Glomerular endothelial cell (primary cell): Measurements from ENCODE around the gene CFAP45. TPM values are rescaled to one million over a fixed set of nuclear protein-coding genes. Genes with fewer than 3 reads are reported as not detected.

ENCODE experiments used
- DNase-seq: peaks from one replicate; pipeline ENCODE4 v3.0.0-alpha.2; 2011; ENCODE audit warnings: low read depth, low spot score; ENCODE audit errors: extremely low read depth
- total RNA-seq: library from RNA; depleted of rRNA; stranded (reverse); fragments of >200 nt; gene quantifications from 2 replicates; pipeline ENCODE4 v1.2.3, GENCODE V29; 2015

The CFAP45 gene
- total RNA-seq, 1 donor from 2014 or later: 0.53 TPM

- DNase-seq: no peak
Observed at GRCh38 chr1:159936273-159936904, 36.4 kb upstream of the CFAP45 start.

GRCh38 chr1:159935719-159936272, 35.8 kb upstream of the CFAP45 start:
- DNase-seq: no peak

- DNase-seq: no peak
Observed at GRCh38 chr1:159935305-159935704, 35.3 kb upstream of the CFAP45 start.

GRCh38 chr1:159934136-159935039, 34.4 kb upstream of the CFAP45 start:
- DNase-seq: no peak

- no peak for DNase-seq
Observed at GRCh38 chr1:159933347-159933746, 33.4 kb upstream of the CFAP45 start.

GRCh38 chr1:159932296-159933285, 32.6 kb upstream of the CFAP45 start:
- no peak for DNase-seq

- no peak for DNase-seq
Observed at GRCh38 chr1:159931795-159932173, 31.8 kb upstream of the CFAP45 start.

GRCh38 chr1:159931101-159931794, 31.3 kb upstream of the CFAP45 start:
- no peak for DNase-seq

- DNase-seq: no peak
Observed at GRCh38 chr1:159930634-159931033, 30.7 kb upstream of the CFAP45 start.

GRCh38 chr1:159930216-159930615, 30.3 kb upstream of the CFAP45 start:
- no peak for DNase-seq

- no peak for DNase-seq
Observed at GRCh38 chr1:159929155-159930051, 29.4 kb upstream of the CFAP45 start.

GRCh38 chr1:159928491-159929050, 28.6 kb upstream of the CFAP45 start:
- no peak for DNase-seq

- DNase-seq: no peak
Observed at GRCh38 chr1:159927849-159928431, 28.0 kb upstream of the CFAP45 start.

GRCh38 chr1:159927211-159927848, 27.4 kb upstream of the CFAP45 start:
- no peak for DNase-seq

- no peak for DNase-seq
Observed at GRCh38 chr1:159925719-159926078, 25.7 kb upstream of the CFAP45 start.

- no peak for DNase-seq
Observed at GRCh38 chr1:159924791-159925718, 25.1 kb upstream of the CFAP45 start, which contains the start of gene TAGLN2. TSS of gene TAGLN2 (minus strand) at chr1:159925507. CDS start at chr1:159920509, 4,998 bp downstream.
